Measurements from ENCODE around the gene RPS6KB2.
"Not testable (repeated sequence)": the region's sequence is repeated elsewhere in the genome, so short reads cannot be mapped to it uniquely, and the experiment has no call there.

Gene RPS6KB2

DNA sequence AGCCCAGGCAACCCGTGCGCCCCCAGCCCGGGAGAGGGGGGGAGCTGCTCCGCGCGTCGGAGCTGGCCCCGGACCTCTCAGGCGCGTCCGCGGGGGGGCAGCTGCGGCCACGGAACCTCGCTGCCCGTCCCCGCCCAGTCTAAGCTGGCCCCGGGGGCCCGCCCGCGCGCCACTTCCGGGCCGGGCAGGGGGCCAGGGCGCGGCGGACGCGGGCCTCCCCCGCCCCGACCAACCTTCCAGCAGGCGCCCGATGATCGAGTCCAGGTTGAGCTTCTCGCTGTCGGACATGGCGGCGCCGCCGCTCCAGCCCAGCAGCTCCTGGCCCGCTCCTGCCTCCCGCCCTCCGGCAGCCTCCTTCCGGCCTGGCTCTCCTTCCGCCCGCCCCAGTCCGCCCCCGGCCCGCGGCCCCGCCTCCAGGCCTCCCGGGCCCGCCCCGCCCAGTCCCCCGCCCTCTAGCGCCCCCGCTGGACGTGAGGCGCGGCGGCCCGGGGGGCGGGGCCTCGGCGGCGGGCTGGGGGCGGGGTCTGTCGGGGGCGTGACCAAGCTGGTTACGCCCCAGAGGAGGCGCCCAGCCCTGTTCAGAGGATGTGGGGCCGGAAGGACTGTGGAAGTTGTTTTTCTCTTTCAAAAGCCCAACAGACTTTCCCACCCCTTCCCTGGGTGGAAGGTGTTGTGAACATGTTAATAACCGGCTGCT, 26.7 kb upstream of the RPS6KB2 start, which contains the start of gene PPP1CA:
Gene PPP1CA, minus strand, starts transcription at position 364 of the 697 bp plus-strand sequence. Its CDS starts 76 bp downstream, at position 288.
- in situ Hi-C loops (cut with HindIII; ENCODE audit: low sequenced_read_pairs) = no loop called here
- peak; percentile 66 for DNase-seq (ENCODE audit: low read depth)
- peak within 1 kb of the TSS; percentile 97 for H3K4me3 ChIP-seq (ENCODE audit: low read depth, low read length)
- TF ChIP-seq CTCF (IDR thresholded peaks at IDR 0.05; ENCODE audit: low read depth, low read length, missing control alignments) = no peak

DNA sequence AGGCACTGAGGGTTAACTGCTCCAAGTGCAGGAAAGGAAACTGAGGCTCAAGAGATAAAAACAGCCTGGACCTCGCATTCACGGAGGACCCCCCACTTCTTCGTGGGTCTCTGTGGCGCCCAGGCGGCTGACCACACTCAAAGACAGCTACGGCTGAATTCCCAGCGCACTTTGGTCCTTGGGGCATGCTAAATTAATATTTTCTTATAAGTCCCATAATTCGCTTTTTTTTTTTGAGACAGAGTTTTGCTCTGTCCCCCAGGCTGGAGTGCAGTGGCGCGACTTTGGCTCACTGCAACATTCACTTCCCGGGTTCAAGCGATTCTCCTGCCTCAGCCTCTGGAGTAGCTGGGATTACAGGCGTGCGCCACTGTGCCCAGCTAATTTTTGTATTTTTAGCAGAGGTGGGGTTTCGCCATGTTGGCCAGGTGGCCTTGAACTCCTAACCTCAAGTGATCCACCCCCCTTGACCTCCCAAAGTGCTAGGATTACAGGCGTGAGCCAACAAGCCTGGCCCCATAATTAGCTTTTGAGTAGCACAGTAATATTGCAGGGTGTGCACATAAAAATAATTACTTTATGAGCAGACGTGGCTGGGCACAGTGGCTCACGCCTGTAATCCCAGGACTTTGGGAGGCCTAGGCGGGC, 26.0 kb upstream of the RPS6KB2 start:
- DNase-seq (ENCODE audit: low read depth) = not testable (repeated sequence)

DNA sequence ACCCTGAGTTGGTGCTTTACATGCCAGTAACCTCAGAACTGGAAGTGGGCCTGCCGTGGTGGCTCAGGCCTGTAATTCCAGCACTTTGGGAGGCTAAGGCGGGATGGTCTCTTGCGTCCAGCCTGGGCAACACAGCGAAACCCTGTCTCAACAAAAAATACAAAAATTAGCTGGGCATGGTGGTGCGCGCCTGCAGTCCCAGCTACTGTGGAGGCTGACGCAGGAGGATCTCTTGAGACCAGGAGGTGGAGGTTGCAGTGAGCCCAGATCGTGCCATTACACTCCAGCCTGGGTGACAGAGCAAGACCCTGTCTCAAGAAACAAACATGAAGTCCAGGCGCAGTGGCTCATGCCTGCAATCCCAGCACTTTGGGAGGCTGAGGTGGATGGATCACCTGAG, 25.2 kb upstream of the RPS6KB2 start:
- H3K4me3 ChIP-seq (ENCODE audit: low read depth, low read length); DNase-seq (ENCODE audit: low read depth); in situ Hi-C loops (cut with HindIII; ENCODE audit: low sequenced_read_pairs): not testable (repeated sequence)

More for the DNA sequence above, 26.0 kb upstream of the RPS6KB2 start:
- H3K4me3 ChIP-seq (ENCODE audit: low read depth, low read length) = peak overlapping the region; percentile 17
- in situ Hi-C loops (cut with HindIII; ENCODE audit: low sequenced_read_pairs) = not testable (repeated sequence)

DNA sequence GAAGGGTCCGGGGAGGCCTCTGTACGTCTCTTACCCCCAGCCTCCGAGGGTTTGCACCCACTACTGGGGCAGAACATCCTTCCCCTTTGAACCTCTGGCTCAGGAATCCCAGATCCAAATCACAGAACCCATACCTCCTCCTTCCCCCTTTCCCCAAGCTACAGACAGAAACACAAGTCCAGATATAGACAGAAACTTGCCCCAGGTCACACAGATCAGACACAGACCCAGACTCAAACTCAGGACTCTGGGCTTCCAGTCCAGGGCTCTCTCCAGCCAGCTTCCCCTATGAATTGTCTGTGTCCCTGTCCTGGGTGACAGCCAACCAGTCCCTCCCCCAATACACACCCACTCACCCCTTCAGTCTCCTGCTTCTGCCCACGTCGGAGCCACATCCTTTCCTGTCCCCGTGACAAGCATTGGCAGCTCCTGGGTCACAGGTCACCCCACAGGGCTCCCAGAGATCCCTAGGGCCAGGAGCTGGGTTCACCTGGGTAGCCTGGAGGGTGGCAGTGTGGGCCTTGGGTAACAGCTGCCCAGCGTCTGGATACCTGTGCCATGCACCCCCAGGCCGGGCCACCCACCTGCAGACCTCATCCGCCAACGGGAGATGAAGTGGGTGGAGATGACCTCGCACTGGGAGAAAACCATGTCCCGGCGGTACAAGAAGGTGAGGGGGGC, 23.6 kb upstream of the RPS6KB2 start:
- DNase-seq (ENCODE audit: low read depth) = no peak
- no peak overlapping the region for H3K4me3 ChIP-seq (ENCODE audit: low read depth, low read length)
- in situ Hi-C loops (cut with HindIII; ENCODE audit: low sequenced_read_pairs) = no loop called here
- TF ChIP-seq CTCF (IDR thresholded peaks at IDR 0.05; ENCODE audit: low read depth, low read length, missing control alignments) = no peak

GRCh38 chr11:67405196-67405567, 23.1 kb upstream of the RPS6KB2 start:
- TF ChIP-seq CTCF (IDR thresholded peaks at IDR 0.05; ENCODE audit: low read depth, low read length, missing control alignments) = no peak
- DNase-seq (ENCODE audit: low read depth) = no peak
- in situ Hi-C loops (cut with HindIII; ENCODE audit: low sequenced_read_pairs) = no loop called here
- no peak overlapping the region for H3K4me3 ChIP-seq (ENCODE audit: low read depth, low read length)

DNA sequence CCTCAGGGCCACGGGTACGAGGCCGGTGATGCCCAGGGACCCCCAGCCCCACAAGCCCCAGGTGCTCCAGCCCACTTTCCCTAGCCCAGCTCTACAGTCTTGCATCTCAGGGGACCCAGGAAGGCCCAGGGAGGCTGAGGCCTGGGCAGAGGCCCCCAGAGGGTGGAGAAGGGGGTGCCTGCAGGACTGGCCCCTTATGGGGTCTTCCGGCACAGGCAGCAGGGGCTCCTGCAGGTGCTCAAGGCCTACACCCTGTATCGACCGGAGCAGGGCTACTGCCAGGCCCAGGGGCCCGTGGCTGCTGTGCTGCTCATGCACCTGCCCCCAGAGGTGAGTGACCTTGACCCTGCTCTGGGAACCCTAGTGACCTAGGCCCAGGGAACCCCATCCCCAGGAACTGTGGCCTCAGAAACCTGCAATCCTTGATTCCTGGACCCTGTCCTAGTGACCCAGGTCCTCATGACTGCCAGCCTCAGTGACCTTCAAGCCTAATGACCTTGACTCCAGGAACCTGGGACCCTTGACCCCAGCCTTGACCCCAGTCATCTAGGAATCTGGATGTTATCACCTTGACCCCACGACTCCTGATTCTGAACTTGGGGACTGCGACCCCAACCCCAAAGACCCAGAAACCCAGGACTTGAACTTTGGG, 22.5 kb upstream of the RPS6KB2 start:
- H3K4me3 ChIP-seq (ENCODE audit: low read depth, low read length) = no peak overlapping the region
- no peak for DNase-seq (ENCODE audit: low read depth)
- in situ Hi-C loops (cut with HindIII; ENCODE audit: low sequenced_read_pairs) = no loop called here

More for the DNA sequence above, 22.5 kb upstream of the RPS6KB2 start:
- no peak for TF ChIP-seq CTCF (IDR thresholded peaks at IDR 0.05; ENCODE audit: low read depth, low read length, missing control alignments)
